ENCODE measurements around the gene REC8.
A peak's percentile ranks its signal among the peaks of the same experiment; 100 is the strongest.

REC8 gene, protein sequence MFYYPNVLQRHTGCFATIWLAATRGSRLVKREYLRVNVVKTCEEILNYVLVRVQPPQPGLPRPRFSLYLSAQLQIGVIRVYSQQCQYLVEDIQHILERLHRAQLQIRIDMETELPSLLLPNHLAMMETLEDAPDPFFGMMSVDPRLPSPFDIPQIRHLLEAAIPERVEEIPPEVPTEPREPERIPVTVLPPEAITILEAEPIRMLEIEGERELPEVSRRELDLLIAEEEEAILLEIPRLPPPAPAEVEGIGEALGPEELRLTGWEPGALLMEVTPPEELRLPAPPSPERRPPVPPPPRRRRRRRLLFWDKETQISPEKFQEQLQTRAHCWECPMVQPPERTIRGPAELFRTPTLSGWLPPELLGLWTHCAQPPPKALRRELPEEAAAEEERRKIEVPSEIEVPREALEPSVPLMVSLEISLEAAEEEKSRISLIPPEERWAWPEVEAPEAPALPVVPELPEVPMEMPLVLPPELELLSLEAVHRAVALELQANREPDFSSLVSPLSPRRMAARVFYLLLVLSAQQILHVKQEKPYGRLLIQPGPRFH

DNA sequence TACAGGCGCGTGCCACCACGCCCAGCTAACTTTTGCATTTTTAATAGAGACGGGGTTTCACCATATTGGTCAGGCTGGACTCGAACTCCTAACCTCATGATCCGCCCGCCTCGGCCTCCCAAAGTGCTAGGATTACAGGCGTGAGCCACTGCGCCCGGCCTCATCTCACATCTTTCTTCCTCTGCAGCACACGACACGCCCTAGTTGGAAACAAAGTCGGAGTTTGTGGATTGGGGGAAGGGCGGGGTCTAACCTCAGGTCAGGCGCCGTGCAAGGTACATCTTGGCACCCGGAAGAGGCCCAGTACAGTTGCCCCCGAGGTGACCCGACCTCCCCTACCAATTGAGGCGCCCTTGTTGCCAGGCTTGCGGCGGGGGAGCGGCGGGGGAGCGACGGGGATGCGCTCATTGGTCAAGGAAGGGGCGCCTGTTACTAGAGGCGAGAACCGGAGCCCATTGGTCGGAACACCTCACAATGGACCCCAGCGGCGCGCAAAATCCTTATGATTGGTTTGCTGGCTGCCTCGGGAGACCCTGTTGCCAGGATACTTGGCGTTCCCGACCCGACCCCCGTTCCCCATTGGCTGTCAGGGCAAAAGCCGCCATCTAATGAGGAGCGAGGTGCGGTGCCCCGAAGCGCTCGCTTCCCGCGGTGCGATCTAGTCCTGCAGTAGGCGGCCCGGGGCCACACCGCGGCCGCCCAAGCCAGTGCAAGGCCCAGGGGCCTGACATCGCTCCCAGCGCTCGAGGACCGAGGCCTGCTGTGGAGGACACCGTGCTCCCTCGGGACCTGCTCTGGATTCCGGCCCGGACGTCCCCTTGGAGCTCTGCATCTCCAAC, at the start of gene REC8:
REC8 (plus strand) TSS at position 659 of the 839 bp plus-strand sequence. CDS start 473 bp downstream, outside the sequence.
- peak; percentile 6 for DNase-seq

DNA sequence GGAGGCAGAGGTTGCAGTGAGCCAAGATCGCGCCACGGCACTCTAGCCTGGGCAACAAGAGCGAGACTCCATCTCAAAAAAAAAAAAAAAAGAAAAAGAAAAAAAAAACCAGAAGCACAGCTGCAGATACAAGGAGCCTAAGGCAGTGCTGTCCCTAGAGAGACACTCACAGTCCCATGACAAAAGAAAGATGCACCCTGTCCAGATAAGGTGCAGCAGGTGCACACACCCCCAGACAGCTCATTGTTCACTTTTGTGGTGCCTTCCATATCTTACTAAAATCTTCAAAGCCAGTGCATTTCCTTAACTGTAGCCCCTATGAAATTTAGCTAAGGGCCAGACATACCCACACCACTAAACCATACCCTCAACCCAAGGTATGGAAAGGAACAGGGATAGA, 49.5 kb upstream of the REC8 start:
- no peak for DNase-seq

DNA sequence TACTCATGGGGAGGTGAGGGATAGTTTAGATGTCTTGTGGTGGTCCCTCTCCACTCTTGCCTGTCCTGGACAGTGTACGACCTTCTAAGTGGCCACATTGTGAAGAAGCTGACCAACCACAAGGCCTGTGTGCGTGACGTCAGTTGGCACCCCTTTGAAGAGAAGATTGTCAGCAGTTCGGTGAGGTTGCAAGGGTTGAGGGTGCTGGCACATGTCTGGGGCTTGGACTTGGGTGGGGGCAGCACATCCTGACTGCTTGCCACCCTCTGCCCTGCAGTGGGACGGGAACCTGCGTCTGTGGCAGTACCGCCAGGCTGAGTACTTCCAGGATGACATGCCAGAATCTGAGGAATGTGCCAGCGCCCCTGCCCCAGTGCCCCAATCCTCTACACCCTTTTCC, 49.0 kb upstream of the REC8 start:
- DNase-seq = no peak

DNA sequence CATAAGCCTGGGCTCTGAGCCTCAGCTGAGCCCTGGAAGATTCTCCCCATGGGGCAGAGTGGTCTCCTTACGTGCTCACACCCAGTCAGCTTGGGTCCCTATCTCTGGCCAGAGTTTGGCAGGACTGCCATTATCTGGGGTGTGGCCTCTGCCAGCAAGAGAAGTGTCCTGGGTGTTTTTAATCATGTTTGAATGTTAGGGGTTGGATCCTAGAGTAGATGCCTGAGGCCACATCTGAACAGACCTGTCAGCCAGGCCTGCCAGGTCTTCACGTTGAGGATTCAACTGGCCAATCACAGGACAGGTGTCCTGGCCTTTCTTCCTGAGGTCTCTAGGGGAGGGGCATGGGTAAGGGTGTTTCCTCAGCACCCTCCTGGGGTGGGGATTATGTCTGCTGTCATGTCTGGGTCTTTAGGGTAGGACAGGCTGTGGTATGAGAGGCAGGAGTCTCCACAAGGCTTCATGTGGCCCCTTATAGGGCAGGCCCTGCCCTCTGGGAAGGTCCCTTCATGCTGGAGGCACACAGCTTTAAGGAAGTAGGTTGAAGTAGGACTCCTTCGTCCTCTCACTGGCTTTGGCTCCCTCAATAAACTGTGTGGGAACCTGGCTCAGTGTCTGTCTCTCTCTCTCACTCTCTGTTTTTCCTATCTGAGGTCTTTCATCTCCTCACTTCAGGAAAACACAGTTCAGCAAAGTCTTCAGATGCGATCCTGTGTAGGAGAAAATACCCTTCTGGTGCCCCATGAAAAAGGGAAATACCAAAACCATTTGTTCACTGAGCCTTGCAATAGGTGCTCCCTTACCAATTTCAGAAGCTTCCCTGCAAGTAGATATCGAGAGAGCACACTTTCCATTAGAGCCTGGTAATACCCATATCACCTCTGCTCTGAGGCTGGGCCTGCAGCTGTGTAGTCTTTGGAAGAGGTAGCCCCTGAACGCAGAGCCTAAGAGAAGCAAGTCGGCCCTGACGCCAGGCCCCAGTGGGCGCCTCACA, 48.2 kb upstream of the REC8 start:
- DNase-seq = no peak

DNA sequence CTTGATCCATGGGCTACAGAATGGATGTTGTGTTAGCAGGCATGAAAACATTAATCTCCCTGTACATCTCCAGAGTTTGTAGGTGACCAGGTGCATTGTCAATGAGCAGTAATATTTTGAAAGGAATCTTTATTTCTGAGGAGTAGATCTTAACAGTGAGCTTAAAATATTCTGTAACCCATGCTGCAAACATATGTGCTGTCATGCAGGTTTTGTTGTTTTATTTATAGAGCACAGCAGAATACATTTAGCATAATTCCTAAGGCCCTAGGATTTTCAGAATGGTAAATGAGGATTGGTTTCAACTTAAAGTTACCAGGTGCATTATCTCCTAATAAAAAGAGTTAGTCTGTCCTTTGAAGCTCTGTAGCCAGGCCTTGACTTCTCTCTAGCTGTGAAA, 44.9 kb upstream of the REC8 start:
- DNase-seq = no peak

DNA sequence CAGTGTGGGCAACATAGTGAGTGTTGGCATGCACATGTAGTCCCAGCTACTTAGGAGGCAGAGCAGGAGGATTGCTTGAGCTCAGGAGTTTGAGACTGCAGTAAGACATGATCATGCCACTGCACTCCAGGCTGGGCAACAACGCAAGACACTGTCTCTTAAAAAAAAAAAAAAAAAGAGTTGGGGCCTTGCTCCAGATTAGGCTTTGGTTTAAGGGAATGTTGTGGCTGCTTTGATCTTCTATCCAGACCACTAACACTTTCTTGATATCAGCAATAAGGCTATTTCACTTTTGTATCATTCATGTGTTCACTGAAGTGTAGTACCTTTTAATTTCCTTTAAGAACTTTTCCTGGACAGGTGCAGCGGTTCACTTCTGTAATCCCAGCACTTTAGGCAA, 44.2 kb upstream of the REC8 start:
- no peak for DNase-seq

DNA sequence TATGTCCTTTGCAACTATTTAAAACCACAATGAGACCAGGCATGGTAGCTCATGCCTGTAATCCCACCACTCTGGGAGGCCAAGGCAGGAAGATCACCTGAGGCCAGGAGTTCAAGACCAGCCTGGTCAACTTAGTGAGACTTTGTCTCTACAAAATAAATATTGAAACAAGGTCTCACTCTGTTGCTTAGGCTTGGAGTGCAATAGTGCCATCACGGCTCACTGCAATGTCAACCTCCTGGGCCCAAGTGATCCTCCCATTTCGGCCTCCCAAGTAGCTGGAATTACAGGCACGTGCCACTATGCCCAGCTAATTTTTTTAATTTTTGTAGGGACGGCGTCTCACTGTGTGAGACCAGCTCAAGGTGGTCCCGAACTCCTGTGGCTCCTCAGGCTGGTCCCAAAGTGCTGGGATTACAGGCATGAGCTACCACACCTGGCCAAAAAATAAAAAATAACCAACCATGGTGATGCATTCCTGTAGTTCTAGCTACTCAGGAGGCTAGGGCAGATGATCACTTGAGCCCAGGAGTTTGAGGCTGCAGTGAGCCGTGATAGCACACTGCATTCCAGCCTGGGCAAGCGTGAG, 42.4 kb upstream of the REC8 start:
- no peak for DNase-seq

DNA sequence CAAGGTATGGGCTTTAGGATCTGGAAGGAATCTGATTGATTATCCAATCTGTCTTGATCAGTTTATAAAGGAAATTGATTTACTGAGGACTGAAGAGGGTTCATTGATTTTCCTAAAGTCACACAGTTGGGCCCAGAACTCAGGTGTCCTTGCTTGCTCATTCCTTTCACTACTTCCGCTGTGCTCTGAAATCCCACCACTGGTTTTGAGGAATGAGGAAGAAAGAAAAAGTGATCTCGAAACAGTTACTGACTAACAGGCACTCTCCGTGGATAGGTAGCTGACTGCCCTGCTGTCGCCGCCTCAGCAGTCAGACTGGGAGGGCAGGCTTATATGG, 41.5 kb upstream of the REC8 start, which contains the start of gene FITM1:
FITM1 (plus strand) TSS at position 280 of the 337 bp plus-strand sequence. CDS start 905 bp downstream, outside the sequence.
- DNase-seq = no peak

DNA sequence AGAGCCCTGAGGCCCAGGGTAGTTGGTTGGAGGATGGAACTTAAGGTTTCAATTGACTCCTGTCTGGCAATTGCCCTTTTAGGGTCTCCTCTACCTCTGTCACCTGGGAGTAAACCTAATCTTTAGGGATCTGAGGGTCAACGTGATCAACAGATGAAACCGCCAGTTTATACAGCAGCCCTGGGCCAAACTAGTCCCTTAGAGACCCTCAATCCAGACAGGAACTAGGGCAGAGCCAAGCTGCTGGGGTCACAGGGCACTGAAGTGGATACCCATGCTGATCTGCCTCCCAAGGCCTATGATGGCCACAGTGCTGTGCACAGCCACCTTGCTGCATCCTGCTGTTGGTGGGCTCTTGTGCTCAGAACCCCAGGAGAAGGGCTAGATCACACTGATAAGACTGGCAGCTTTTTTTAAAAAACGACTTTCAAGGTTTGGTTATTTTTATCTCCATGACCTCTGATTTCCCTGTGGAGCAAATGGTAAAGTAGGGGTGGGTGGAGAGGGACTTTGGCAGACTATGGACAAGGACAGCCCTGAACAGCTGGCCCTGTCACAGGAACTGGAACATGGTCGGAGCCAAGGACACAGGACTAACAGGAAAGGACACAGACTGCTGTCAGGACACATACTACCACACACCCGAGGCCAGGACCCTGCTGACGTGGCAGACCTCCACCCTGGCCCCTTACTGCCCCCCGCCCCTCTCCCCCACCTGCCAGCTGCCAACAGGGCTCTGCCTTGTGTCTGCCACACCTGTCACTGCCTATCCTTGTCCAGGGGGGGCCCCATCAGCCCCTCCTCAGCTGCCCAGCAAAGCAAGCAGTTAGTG, 40.9 kb upstream of the REC8 start:
- no peak for DNase-seq

DNA sequence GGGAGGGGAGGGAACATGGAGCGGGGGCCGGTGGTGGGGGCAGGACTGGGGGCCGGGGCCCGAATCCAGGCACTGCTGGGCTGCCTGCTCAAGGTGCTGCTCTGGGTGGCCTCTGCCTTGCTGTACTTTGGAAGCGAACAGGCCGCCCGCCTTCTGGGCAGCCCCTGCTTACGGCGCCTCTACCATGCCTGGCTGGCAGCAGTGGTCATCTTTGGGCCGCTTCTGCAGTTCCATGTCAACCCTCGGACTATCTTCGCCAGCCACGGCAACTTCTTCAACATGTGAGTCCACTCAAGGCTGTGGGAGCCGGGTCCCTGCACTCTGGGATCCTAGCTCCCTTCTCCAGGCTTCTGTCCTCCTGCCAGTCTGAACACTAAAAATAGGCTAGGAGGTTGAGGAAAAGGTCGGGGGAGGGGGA, 40.3 kb upstream of the REC8 start:
- DNase-seq = no peak

DNA sequence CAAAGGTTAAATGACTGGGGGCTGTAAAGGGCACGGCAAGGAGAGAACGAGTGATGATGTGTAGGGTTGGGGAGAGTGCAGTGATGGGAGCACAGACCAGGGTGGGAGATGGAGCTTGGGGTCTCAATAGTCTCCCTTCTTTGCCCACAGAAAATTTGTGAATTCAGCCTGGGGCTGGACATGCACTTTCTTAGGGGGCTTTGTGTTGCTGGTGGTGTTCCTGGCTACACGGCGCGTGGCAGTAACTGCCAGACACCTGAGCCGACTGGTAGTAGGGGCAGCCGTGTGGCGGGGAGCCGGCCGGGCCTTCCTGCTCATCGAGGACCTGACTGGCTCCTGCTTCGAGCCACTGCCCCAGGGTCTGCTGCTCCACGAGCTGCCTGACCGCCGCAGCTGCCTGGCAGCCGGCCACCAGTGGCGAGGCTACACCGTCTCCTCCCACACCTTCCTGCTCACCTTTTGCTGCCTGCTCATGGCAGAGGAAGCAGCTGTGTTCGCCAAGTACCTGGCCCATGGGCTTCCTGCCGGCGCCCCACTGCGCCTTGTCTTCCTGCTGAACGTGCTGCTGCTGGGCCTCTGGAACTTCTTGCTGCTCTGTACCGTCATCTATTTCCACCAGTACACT, 39.7 kb upstream of the REC8 start:
- DNase-seq = no peak

DNA sequence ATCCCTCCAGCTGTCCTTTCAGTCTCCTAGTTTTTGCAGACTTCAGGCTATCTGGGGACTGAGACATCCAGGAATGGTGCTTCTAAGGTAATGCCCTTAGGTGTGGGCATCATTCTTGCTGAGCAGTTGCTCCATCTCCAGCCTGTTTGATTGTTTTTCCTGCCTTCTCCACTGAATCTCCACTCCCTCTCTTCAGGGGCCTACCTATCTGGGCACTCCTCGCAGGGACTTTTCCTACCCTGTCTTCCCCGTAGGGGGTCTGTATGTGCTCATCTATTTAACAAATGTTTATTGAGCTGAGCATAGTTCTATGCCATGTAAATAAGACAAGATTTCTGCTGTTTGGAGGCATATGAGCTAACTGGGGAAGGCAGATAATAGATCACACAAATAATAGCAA, 38.9 kb upstream of the REC8 start:
- DNase-seq = no peak

DNA sequence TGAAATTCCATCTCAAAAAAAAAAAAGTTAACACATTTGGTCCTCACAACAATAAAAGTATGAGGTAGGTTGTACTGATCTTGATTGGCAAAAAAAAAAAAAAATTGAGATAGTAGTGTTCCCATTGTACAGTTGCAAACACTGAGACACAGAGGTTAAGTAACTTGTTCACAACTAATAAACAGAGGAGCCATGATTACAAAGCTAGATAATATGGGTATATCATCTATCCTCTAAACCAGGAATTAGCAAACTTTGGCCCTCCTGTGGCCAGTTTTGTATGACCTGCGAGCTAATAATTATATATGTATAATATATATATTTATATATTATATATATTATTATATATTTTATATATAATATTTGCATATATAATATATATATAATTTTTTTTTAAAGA, 38.1 kb upstream of the REC8 start:
- DNase-seq = no peak

DNA sequence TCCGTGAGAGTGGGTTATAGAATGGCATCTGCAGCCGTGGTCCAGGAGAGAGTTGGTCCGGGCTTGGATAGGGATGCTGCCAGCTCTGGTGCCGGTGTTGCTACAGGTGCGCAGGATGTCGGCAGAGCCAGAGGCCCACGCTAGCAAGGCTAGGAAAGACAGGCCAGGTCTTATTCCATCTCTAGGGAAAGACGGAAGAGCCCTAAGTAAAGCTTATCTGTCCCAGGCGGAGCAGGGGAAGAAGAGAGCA, 36.4 kb upstream of the REC8 start:
- DNase-seq = no peak

DNA sequence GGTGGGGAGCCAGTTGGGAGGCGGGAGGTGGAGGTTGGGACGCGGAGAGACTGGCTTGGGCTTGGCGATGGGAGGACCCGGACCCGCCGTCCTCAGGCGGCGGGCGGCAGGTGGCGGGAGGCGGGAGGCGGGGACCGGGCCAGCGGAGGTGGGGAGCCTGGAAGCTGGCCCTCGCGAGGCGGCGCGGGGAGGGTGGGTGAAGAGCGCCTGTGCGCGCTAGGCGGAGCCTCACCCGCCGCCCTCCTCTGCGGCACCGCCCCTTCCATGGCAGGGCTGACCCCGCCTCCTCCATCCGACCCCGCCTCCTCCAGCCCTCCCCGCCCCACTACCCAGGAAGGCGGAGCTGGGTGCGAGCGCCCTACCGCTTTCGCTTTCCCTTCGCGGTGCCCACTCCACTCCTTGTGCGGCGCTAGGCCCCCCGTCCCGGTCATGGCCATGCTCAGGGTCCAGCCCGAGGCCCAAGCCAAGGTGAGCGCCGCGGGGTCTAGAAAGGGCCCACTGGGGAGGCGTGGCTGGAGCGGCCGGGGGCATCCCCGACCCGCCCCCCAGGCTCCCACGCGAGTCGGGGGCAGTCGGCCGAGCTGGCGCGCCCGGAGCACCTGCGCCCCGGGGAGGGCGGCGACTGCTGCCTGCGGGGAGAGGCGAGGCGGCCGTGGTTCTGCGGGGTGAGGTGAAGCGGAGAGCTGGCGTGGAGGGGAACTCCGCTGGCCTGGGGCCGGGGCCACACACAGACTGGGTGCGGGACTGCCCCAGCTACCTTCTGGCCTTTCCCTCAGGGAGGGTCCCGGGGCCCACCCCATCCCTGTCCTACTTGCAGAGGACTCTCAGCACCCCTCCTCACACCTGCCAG, 35.8 kb upstream of the REC8 start, which contains the start of gene PSME1:
PSME1 (plus strand) TSS at position 361 of the 850 bp plus-strand sequence; CDS start at position 430, 69 bp downstream.
- DNase-seq = peak; percentile 72

DNA sequence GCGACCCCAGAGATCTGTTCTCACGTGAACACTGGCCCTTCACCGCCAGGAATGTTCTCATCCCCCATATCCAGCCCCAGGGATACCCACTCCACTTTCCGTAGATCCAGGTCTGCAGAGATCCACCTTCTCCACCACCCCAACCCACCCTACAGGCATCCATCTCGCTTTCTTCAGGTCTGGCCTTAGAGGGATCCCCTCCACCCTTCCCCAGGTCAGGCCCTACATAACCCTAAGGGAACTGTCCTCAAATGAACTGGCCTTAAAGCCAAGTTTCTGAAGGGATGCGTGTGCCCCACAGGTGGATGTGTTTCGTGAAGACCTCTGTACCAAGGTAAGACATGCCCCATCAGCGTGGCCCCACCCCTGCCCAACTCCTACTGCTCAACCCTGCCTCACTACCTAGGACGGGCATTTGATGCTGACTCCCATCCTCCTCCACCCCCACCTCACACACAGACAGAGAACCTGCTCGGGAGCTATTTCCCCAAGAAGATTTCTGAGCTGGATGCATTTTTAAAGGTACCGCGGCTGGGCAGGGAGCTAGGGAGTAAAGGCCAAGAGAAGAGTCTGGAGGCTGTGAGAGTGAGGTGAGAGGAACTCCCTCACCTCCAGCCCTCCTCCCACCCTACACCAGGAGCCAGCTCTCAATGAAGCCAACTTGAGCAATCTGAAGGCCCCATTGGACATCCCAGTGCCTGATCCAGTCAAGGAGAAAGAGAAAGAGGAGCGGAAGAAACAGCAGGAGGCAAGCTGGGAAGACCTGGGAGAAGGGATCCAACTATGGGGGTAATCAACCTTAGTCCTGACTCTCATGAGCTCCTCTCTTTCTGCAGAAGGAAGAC, 35.0 kb upstream of the REC8 start:
- DNase-seq = no peak

DNA sequence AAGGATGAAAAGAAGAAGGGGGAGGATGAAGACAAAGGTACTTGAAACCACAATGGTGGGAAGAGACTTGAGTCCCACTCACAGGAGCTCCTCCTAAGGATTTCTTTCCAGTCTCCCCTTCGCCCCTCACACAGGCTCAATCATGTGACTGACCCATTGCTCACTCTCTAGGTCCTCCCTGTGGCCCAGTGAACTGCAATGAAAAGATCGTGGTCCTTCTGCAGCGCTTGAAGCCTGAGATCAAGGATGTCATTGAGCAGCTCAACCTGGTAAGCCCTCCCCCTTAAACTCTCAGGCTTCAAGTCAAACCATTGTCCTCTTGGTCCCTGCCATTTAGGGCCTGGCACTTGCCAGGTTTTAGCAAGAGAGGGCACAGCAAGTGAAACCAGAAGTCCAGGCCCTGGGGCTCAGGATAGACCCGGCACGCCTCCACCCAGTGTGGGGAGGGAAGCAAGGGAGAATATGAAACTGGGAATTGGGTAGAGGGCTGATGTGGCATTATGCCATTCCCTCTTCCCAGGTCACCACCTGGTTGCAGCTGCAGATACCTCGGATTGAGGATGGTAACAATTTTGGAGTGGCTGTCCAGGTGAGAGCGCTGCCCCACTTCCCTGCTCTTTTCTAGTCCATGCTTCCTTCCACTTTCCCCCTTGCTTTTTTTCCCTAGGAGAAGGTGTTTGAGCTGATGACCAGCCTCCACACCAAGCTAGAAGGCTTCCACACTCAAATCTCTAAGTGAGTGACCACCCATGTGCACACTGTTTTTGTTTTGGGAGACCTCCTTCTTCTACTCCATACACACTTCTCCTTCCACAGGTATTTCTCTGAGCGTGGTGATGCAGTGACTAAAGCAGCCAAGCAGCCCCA, 34.1 kb upstream of the REC8 start:
- no peak for DNase-seq
